ENCODE results near the gene CHRNB4.
"Not testable (repeated sequence)": the region's sequence is repeated elsewhere in the genome, so short reads cannot be mapped to it uniquely, and the experiment has no call there.

CHRNB4 gene, protein sequence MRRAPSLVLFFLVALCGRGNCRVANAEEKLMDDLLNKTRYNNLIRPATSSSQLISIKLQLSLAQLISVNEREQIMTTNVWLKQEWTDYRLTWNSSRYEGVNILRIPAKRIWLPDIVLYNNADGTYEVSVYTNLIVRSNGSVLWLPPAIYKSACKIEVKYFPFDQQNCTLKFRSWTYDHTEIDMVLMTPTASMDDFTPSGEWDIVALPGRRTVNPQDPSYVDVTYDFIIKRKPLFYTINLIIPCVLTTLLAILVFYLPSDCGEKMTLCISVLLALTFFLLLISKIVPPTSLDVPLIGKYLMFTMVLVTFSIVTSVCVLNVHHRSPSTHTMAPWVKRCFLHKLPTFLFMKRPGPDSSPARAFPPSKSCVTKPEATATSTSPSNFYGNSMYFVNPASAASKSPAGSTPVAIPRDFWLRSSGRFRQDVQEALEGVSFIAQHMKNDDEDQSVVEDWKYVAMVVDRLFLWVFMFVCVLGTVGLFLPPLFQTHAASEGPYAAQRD

DNA sequence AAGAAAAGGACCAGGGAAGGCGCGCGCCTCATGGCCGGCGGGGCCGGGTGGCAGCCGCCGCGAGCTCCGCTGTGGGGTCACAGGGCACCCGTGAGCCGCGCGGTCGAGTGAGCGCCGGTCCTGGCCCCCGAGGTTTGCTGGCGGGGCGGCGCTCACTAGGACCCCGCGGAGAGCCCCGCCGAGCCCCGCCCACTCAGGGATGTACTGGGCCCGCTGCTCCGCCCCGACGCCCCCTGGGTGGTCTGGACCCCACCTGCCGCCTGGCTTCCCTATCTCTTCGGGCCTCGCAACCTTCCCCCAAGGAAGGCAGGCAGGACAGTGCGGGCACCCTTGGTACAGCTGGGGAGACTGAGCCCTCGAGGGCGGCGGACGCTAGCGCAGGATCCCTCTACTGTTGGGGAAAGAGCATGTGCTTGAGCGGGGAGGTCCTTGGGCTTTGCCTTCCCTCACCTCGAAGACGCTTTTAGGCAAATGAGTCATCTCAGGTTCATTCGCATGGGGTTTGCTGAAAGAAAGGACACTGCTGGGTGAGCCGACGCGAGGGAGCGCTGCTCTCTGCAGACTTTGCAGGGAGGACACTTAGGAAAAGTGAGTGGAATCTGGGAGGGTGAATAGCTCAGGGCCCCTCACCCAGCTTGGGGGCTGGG lies at the start of gene CHRNB4:
TSS of gene CHRNB4 (minus strand) at position 109 of the 647 bp plus-strand sequence. CDS start at position 32, 77 bp downstream.
- no peak for FAIRE-seq

DNA sequence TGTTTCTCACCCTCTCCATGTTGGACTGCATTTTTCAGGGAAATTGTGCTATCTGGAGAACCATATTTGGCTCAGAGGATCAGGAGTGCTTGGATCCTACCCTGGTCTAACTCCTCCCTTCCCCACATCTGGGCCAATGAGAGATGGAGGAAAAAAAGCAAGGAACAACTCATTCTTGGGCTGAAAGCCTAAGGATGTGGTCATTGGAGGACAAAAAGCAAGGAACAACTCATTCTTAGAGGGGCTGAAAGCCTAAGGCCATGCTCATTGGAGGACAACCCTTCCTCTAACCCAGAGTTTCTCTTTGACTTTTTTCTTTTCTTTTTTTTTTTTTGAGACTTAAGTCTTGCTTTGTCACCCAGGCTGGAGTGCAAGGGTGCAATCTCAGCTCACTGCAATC lies 48.6 kb upstream of the CHRNB4 start:
- FAIRE-seq = no peak

DNA sequence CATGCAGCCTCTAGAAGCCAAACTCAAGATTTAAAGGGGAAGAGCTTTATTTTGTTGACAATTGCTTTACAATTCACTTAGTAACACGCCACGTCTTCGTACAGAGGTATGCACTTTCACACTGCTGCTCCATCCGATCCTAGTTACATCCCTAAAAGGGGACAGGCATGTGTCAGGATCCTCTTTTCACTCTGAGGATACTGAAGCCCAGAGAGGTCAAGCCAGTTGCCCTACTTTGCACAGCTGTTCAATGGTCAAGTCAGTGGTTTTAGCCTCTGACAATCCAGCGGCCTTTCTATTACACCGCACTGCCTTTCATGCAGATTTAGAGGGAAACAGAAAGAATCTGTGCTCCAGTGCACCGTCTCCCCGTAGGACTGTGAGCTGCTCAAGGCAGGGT lies 44.9 kb upstream of the CHRNB4 start:
- FAIRE-seq = no peak

DNA sequence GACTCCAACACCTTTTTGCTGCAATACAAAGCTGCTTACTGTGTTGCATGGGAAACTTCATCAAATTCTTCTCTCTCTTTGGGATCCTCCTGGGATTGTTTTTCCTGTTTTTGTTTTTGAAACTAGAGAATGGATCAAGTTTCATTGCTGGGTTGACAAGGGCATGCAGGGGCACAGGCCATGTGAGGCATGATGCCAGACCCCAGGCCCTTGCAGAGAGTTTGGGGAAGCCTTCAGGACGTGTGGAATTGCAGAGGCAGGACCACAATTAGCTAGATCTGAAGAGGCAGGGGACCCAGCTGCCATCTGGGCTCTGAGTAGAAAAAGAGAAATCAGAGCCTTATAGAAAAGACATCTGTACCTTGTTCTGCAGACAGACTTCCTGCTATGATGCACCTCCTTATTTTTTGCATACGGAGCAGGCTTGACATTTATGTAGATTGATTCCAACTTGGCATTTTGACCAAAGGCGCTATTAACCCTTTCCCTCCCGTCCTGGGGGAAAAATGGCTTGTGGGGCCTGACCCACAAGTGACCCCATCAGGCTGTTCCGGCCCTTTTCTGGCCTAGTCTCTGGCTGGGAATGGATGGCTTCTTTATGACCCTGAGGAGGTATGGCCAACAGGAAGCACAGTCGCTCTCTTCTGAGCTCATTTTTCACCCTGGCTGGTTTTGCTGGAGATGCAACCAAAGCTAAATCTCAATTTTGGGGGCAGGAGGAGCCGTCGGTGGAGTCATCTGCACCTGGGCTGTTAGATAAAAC lies 44.3 kb upstream of the CHRNB4 start:
- no peak for FAIRE-seq

DNA sequence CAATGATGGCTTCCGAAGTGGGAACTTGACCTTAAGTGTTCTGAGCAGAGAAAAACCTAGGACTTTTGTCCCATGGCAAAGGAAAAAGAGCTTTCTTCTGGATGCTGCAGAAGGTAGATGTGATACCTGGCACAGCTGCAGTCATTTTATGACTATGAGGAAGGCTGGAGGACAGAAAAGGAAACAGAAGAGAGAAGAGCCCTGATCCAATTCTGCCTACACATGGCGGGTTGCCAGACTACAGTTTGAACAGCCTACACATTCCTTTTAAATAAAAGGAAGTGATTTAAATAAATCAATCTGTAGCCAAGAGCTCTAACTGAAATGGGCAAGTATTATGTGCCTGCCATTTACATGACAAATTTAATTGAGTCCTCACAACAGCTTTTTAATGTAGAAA lies 43.6 kb upstream of the CHRNB4 start:
- FAIRE-seq = no peak

DNA sequence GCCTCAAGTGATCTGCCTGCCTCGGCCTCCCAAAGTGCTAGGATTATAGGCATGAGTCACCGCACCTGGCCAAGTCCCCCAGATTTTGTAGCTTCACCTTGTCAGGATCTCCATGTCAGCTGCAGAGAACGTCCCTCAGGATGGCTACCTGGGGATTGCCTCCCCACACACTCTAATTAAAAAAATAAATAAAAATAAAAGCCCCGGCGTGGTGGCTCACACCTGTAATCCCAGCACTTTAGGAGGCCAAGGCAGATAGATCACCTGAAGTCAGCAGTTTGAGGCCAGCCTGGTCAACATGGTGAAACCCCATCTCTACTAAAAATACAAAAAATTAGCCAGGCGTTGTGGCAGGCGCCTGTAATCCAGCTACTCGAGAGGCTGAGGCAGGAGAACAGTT lies 42.6 kb upstream of the CHRNB4 start:
- not testable (repeated sequence) for FAIRE-seq

DNA sequence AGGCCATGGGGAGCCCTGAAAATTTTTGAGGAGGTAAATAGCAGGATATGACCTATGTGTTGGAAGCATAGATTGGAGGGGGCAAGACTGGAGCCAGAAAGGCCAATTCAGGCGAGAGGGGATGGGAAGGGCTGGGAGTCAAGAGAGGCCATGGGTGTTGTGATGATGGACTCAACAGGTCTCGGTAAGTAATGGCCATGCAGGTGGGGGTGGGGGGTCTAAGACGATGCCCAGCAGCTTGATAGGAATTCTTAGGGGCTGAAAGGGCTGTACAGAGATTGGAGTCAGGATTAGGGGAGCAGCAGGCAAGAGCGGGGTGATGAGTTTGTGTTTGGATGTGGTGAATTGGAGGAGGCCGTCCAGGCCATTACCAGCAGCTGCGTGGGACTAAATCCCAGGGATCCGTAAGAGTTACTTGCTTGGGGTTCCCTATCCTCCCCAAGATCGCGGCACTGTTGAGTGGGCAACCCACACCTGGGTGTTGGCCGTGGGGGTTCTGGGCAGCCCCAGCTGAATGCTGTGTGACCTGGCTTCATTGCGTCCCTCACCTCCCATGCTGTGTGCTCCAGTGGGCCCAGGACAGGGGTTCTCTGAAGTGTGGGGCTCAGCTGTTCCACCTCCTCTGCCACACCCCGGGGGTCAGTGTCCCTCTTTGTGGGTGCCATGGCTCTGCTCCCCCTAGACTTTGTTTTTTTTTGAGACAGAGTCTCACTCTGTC lies 41.8 kb upstream of the CHRNB4 start:
- no peak for FAIRE-seq

DNA sequence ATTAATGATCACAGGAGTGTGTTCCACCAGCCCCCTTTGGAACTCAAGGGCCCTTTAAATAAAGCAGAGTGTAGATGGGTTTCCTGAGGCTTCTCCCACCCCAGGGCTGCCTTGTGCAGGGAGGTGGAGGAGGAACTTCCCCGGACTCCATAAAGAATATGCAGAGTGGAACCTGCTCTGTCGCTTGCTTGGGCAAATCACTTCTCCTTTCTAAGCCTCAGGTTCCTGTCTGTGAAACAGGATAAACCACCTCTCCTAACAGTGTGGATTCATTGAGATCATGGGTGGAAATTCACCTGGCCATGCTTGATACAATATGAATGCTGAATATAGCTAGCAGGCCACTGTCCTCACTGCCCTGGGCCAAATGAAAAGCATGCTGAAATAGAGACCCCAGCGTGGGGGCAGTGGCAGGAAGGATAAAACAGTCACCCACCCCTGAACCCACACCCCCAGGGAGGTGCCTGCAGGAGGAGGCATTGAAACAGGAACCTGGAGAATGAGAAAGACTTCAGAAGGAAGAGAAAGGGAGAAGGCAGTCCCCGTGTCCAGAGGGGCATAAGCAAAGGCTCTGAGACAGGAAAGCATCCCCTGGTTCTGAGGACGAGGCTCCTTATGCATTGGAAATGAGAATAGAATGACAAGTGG lies 41.1 kb upstream of the CHRNB4 start:
- FAIRE-seq = no peak

DNA sequence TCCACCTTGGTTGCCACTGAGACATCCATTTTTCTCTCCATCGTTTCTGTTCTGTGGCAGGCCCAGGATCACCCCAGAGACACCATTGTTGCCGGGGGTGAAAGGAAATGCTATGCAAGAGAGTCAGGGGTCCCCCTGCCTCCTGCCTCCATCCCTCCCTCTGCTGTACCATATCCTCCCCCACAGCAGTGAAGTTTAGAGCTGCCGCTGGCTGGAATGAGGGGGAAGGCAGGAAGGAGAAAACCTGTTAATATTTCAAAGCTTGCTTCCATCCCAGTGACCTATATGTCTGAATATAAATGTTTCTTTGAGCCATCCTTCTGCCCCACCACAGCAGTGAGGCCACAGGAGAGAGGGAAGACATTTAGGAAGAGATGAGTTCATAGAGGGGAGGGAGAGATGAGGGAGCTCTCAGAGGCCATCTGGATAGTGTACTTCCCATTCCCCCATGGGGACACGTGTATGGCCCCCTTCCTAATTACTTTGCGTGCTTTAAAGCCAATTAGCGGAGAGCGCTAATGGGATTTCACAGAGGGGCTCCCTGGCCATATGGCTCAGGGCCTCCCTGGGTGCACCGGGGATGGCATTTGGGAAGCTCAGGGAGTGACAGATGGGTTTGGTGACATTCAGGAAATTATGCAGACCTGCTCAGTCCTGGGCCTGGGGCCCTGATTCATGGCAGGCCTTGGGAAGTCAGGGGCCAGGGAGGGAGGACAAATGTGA lies 40.4 kb upstream of the CHRNB4 start:
- no peak for FAIRE-seq

DNA sequence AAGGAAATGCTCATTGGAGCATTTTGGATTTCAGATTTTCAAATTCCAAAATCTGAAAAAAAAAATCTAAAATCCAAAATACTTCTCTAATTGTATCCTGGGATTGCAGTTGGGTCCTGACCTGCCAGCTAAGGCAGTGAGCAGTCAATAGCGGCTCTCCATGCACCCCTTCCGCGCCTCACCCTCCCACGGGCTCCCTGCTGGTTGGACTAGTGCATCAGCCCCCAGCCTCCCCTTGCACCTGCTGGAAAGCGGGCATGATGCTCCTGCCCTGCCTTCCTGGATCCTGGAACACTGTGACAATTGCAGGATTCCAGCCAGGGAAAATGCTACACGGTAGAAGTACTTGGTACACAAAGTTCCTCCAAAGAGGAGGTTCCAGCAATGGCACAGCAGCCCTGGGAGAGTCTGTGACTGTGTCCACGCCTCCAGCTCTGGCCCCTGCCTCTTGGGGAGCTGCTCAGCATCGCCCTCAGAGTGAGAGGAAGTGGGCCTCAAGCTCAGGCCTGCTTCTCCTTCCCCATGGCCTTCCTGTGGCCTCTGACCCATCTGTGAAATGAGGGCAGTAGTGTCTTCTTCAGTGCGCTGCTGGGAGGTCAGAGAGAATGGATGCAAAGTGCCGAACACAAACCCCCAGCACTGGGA lies 39.5 kb upstream of the CHRNB4 start:
- FAIRE-seq = no peak

DNA sequence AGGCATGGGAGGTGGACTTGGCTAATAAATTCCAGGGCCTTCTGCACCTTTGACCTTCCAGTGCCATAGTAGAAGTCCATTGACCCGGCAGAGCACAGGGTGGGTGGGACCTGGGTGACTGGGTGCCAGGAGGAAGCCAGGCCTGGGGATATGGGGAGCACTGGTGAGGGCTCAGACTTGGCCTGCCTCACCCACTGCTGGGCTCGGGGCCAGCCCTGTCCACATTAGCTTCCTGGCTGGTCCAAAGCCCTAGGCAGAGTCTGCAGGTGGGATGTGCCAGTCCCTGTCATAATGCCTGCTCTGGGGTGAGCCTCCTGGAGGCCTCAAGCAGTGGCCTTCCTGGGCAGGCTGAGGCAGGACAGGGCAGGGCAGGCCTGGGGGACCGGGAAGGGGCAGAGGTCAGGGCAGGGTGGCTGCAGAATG lies 38.1 kb upstream of the CHRNB4 start:
- FAIRE-seq = no peak

DNA sequence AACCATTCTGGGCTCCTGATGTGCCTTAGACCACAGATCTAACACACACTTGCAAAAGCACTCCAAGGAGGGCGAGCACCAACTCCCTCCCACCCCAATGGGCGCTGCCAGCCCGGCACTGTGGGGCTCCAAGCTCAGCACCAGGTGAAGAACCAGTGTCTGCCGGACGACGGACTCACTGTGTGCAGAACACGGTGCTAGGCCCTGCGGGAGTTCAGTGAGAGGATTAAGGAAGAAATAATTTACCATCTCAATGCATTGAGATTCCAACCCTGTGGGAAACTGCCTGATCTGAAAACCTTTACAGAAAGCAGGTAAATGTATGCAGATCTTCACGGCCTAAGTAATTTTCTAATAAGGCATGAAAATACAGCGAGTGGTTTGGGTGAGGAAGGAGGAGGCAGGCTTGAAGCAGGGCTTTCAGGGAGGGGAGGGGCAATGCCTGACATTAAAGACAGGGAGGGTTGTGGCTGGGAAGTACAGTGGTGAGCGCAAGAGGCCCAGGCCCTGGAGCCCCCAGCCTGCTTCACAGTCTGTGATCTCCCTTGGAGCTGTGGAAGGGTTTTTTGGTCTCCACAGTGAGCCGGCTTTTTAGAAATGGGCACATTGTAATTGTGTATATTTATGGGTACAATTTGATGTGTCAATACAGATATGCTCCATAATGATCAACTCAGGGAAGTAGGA lies 35.6 kb upstream of the CHRNB4 start:
- FAIRE-seq = no peak

DNA sequence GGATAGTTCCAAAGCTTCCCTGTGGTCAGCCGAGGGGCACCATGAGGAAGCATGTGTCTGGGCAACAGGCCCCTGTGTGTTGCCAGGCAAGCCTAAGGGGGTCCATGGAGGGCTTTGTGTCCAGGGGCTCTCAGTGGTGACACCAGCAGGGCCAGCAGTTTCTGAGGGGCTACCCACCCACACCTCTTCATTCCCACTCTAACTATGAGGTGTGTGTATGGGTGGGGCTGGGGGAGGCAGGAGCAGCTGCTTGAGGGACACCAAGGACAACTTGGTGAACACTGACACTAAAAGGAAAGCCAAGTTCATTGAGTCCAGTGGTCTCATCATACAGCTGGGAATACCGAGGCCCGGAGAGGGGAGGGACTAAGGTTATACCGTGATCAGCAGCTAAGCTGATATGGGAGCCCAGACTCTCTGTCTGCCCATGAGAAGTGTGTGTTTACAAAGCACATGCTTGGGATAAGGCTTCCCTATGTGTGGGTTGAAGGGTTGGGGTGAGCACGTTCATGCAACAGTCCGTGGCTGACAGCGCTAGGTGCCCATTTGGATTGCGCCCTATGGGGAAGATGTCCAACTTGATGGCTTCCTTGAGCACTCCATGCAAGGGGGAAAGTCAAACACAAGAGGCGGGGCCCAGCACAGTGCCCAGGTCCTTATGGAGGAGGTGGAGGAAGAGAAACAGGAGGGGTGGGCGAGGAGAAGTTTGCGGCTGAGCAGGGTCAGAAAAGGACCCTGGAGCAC lies 34.8 kb upstream of the CHRNB4 start:
- FAIRE-seq = no peak

DNA sequence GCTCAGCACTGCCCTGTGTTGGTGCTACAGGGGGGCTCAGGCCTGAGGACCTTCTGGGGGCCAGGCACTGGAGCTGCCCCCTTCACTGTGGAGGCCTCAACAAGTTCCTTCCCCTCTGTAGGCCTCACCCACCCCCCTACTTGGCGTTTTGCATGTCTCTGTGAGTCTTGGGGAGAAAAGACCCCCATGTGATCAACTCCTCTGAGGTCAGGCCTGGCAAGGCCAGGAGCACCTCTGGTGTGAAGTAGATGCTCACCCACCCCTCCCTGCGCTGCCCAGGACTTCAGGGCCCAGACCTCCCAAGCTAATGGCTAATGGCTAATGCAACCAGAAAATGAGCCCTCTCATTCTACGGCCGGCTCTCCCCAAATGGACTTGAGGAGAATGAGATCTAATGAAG lies 34.2 kb upstream of the CHRNB4 start:
- FAIRE-seq = no peak

DNA sequence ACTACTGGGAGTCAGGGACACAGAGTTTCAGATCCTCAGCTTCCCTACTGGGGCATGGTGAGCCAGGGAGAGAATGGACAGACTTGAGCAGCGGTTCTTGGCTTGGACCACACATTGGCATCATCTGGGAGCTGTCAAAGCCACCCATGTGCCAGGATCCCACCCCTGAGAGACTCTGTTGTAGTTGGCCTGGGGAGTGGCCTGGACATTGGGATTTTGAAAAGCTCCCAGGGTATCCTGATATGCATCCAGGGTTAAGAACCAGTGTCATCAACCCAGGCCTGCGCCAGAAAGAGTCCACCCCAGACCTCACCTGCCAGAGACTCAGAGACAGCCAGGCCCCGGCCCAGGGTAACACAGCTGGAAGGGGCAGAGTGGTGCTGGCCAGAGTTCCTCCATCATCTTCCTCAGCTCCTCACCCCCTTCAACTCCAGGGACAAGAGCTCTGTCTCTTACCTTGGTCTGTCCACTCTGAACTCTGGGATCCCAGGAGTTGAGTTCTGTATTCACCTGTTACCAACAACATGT lies 33.0 kb upstream of the CHRNB4 start:
- FAIRE-seq = no peak

DNA sequence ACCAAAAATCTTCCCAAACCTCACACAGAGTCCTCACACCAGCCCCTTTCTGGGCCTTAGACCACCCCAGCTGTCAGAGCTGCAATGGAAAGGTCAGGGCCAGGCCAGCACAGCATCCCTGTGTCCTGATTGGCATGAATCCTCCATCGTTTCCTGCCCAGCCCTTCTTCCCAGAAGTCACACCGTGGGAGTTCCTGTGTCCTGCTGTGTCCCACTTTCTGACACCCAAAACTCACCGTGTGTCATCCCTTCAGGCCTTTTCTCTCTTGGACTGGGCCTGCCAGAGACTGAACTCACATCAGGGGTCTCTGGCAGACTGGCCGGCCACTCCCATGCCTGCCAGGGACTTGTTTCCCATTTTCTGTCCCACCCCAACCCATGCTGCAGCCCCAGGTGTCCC lies 32.5 kb upstream of the CHRNB4 start:
- no peak for FAIRE-seq

DNA sequence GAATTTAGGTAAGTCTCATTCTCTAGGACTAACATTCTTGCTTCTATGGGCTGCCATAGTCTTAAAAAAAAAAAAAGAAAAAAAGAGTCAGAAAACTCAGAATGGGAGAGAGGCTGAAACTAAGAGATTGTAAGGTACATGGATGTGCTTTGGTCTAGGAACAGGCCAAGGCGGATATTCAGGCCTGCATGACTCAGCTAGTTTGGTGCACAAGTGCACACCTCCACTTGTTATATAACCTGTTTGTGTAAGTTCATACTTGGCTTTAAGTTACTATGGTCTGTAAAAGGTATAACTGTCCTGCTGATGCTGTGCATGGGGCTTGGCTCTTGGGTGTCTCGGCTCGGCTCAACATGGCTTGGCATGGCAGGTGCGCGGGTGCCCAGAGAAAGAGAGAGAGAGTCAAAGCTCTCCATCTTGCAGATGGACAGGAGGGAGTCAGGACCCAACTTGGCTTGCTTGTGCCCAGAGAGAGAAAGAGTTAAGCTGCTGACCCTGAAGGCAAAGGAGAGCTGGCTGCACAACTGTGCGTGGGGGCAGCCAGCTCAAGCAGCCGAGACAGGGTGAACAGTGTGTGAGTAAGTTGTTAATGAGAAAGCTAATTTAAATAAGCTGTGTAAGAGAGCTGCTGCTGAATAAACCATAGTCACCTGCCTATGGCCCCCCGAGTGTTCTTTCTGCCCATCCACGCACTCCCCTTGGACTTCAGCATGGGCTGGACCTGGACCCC lies 31.4 kb upstream of the CHRNB4 start:
- FAIRE-seq = no peak

DNA sequence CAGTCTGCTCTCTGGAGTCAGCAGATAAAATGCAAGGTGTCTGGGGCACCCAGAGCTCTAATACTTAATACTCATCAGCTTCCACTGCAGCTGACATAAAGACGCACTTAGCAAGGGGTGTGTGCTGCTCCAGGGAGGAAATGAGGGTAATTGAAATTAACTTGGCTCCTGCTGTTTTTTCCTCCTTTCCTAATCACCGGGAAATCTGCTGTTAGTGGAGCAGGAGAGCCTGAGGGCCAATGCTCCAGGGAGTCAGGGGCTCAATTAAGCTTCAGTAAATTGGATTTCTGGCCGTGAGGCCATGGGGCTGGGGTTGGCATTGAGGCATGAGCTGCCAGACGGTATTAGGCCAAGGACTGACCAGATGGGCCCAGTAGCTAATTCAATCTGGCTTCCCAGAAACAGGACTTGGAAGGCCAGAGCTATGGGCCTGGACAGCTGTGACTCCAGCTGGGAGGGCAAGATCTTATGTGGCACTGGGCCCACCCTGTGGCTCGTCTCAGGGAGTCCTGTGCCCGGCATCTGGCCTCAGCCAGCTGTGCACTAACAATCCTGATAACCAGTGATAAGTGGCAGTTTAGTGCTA lies 30.7 kb upstream of the CHRNB4 start:
- no peak for FAIRE-seq
